GM21390 (cell line): ENCODE results near the gene FARS2.

Experiments used
- ATAC-seq: cut with Tn5 transposase; IDR thresholded peaks from one replicate; pipeline ENCODE4 v1.9.1; 2021; ENCODE audit not compliant: unreplicated experiment

The FARS2 gene

DNA sequence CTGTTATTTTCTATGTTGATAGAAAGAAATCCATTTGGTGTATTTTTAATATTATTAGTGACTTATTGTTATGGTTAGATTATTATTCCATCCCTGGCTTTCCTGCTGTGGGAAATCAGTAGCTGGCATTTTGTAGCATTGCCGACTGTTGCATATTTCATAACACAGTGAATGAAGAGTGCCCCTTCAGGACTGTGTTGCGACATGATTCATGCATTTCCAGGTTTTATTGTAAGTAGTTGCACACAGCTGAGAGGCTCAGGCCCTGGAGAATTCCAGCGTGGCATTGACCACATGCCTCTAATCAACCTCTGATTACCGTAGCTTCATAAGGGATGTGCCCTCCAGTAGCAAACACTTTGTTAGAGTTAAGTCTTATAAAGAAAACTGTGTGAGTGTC is 263.9 kb downstream of the FARS2 start:
- no peak for ATAC-seq

GRCh38 chr6:5529015-5529414 is 267.7 kb downstream of the FARS2 start:
- ATAC-seq: no peak

GRCh38 chr6:5529733-5530132 is 268.4 kb downstream of the FARS2 start:
- no peak for ATAC-seq

DNA sequence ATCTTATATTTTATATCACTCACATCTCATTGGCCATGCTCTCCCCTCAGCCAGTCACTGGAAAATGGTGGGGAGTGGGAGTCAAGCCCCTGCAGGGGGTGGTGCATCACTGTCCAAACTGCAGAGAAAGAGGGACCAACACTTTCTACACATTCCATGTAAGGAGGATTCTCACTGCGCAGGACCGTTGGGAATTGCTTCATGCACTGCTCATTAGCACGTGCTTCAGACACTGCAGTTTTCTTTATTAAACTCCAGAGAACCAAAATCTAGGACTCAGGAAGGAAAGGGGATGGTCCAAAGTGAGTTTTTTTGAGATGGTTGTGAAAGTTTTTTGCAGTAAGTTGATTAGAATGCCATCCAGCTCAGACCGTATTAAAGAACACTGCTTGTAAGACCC is 269.8 kb downstream of the FARS2 start:
- no peak for ATAC-seq

DNA sequence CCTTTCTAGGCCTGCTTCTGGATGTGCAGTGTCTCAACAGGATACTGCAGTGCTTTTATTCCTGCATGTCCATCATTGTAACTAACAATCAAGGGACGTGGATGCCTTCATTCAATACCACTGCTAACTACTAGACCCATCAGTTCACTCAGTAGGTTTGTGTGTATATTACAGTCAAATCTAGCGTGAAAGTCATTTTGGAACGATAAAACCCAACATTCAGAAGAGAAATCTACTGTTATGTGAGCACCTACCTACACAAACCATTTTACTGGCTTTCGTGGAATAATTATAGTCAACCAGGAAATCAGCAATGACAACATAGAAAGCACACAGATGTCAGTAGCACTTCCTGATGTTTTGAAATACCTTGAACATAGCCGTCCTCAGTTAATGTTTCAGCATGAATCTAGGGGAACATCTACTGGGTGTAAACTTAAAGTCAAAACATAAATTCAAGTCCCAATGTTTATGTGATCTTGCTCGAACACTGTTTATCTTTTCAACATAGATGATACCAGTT is 270.6 kb downstream of the FARS2 start:
- no peak for ATAC-seq

DNA sequence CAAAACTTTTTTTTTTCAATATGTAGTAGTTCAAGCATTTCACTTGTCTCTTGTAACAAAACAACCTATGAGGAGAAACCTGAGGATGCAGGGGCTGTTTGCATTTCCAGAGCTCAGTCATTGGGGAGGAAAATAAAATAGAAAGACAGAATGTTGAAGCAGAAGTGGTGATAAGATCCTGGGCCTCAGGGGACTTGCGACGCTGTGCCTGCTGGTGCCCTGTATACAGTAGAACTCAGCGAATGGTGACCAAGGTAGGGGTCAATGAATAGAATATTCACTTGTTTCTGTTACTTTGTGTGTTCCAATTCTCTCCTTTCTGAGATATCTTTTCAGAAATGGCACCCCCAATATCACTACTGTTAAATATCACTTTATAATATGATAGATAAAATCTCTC is 271.6 kb downstream of the FARS2 start:
- ATAC-seq: no peak

GRCh38 chr6:5534643-5535042 is 273.3 kb downstream of the FARS2 start:
- no peak for ATAC-seq

GRCh38 chr6:5536644-5537043 is 275.3 kb downstream of the FARS2 start:
- ATAC-seq: no peak

DNA sequence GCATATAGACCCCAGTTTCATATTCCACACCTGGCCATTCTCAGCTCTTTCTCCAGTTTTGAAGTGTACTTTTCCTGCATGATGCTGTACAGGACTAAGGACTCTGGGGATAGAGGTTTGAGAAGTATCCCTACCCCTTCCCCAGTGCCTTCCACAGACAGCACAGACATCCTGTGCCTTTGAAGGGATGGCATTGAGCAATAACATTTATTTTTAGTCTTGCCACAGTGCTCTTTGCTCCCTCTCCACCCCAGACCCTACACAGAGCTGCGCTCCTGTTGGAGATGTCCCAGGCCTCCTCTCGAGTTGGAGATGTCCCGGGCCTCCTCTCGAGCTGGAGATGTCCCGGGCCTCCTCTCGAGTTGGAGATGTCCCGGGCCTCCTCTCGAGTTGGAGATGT is 275.8 kb downstream of the FARS2 start:
- no peak for ATAC-seq

GRCh38 chr6:5537967-5538366 is 276.7 kb downstream of the FARS2 start:
- ATAC-seq: no peak

DNA sequence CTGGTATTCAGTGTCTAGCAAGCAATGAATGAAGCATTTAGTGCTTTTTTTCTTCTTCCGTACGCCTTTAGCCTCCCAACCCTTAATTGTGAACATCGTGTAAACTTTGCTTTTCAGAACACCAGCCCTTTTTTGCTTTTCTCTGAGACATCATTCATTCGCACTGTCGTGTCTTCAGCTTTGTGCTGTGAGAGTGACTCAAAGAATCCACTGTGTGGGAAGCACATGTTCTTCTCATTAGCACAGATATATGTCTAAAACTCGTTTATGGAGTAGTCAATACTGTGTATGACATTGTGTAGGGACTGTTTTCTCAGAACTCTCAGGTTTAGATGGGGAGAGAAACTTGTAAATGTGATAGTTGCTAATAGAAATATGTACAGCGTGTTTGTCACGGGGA is 279.1 kb downstream of the FARS2 start:
- no peak for ATAC-seq

- no peak for ATAC-seq
Measured at GRCh38 chr6:5541025-5541424, 279.7 kb downstream of the FARS2 start.

- no peak for ATAC-seq
Measured at GRCh38 chr6:5541751-5542432, 280.6 kb downstream of the FARS2 start.

GRCh38 chr6:5547556-5547955 is 286.2 kb downstream of the FARS2 start:
- no peak for ATAC-seq

- no peak for ATAC-seq
Measured at GRCh38 chr6:5550631-5551030, 289.3 kb downstream of the FARS2 start.

DNA sequence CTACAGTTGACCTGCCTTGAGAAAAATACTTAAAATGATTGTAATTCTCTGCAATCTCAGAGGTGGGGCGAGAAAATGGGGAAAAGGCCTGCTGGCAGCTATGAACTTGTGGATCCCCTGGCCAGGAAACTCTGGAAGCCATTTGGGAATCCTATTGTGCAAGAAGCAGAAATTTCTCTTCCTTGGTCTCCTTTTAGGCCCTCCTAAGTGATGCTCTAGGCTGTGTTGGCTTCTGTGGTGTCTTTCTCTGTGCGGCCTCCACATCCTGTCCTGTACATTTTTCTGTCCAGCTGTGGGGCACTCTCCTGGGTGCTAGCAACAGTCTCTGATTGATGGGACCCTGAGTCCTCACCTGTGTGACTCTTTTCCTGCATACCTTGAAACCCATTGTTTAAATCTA is 290.9 kb downstream of the FARS2 start:
- no peak for ATAC-seq

DNA sequence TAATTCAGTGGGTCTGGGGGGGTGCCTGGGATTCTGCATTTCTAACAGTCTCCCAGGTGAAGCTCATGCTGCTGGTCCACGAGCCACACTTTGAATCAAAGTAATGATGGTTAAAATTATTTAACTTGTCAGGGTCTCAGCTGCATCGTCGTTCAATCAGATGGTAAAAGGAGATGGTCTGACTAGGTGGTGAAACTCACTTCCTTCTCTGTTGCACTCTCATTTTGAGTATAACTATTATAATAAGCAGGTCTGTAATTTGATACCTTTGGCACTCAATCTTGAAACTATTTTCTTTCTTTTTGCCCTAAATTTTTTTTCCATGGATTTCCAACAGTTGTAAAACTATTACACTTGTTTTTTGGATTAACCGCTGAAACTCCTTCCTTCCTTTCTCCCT is 292.5 kb downstream of the FARS2 start:
- ATAC-seq: no peak

DNA sequence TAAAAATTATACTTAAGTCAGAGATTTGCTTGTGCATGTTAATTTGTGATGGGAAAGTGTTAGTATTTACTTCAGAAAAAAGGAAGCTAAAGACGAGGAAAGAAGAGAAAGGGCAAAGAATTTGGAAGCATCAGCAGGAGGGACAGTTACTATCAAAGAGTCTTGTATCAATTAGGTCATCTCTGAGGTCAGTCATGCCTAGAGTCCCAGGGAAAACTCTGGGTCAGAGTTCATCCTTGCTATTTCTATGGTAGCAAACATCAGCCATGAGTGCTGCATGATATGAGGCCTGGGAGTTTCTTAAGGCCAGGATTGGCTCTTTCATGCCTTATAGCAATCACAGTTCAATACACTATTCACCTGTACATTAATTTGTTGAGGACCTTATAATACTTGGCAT is 292.9 kb downstream of the FARS2 start:
- ATAC-seq: no peak

- ATAC-seq: no peak
Measured at GRCh38 chr6:5556011-5556410, 294.7 kb downstream of the FARS2 start.

DNA sequence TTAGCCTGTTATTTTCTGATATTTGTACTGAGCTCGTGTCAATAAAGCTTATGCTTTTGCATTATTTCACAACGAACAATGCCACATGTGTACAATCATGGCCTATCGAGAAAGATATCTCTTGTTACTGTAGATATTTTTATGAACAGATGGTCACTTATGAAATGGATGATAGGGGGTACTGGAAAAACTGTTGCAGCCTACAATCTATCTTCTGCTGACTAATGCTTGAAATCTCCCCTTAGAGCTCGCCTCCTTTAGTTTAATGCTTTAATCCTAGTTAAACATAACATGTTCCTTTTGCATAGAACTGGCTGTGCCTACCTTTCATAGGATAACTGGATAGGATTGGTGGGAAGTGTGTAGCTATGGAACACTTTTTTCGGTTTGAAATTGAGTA is 296.2 kb downstream of the FARS2 start:
- ATAC-seq: no peak

DNA sequence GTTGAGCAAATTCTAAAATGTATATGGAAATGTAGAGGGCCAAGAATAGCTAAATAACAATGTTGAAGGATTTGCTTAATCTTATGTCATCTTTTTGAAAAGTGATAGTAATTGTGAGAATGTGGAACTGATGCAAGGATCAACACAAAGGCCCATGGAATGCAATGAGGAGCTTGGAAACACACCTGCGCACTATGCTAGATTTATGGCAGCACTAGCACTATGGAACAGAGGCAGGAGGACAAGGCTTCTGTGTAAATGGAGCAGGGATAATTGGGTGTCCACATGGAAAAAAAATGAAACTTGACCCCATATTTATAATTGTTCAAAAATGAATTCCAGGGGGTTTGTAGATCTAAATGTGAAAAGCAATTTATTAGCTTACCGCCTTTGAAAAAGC is 298.3 kb downstream of the FARS2 start:
- no peak for ATAC-seq

DNA sequence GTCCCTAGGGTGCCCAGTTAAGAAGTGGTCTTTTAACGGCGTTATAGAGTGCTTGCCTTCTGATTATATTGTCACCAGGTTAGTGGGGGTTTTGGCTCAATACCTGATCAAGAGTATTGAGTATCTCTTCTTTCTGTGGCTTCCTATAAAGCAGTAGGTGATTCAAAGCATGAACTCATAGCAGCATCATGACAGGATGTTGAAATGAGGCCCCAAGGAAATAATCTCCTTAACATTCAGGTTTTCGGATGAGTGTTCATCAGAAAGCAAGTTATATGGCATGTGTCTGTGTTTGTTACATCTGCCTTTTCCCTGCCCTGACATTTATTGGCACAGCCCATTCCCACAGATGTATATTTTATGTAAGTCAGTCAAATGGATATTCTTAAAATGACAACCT is 301.0 kb downstream of the FARS2 start:
- no peak for ATAC-seq

GRCh38 chr6:5563086-5563485 is 301.8 kb downstream of the FARS2 start:
- no peak for ATAC-seq
